RWPE2 (cell line): ENCODE data around the gene MT1F.

Experiments used
- ATAC-seq: fragments of 200-7000 bp; cut with Tn5 transposase; 3 replicates; pipeline ENCODE4 v1.9.1; 2021; ENCODE audit warnings: low read depth
- DNase-seq: peaks from one replicate; pipeline ENCODE4 v3.0.0-alpha.2; 2020; ENCODE audit warnings: low spot score
- H3K27ac ChIP-seq: fragments of 450-650 bp; 2 replicates; pipeline ENCODE4 v1.5.1; 2017; ENCODE audit warnings: mild to moderate bottlenecking; ENCODE audit not compliant: poor library complexity, severe bottlenecking
- H3K27me3 ChIP-seq: fragments of 250-450 bp; sonication (Bioruptor Pico); 2 replicates; pipeline ENCODE4 v1.5.1; 2021; ENCODE audit warnings: mild to moderate bottlenecking, moderate library complexity; ENCODE audit not compliant: insufficient read depth, poor library complexity, severe bottlenecking
- H3K36me3 ChIP-seq: fragments of 250-450 bp; sonication (Bioruptor Pico); 2 replicates; pipeline ENCODE4 v1.5.1; 2020; ENCODE audit warnings: low read depth, mild to moderate bottlenecking, moderate library complexity
- H3K4me1 ChIP-seq: fragments of 250-450 bp; sonication (Bioruptor Pico); 2 replicates; pipeline ENCODE4 v1.5.1; 2021; ENCODE audit warnings: mild to moderate bottlenecking, moderate library complexity; ENCODE audit not compliant: insufficient read depth, poor library complexity, severe bottlenecking
- H3K4me3 ChIP-seq: fragments of 250-450 bp; sonication (Bioruptor Pico); 2 replicates; pipeline ENCODE4 v1.5.1; 2021; ENCODE audit warnings: mild to moderate bottlenecking, moderate library complexity; ENCODE audit not compliant: severe bottlenecking
- H3K9me3 ChIP-seq: fragments of 250-450 bp; sonication (Bioruptor Pico); 2 replicates; pipeline ENCODE4 v1.5.1; 2021; ENCODE audit warnings: mild to moderate bottlenecking, moderate library complexity; ENCODE audit not compliant: severe bottlenecking
- CTCF ChIP-seq: fragments of 450-650 bp; IDR thresholded peaks from one replicate; pipeline ENCODE4 v1.5.1; 2017; ENCODE audit warnings: mild to moderate bottlenecking, moderate library complexity; ENCODE audit not compliant: poor library complexity, severe bottlenecking

Gene MT1F

DNA sequence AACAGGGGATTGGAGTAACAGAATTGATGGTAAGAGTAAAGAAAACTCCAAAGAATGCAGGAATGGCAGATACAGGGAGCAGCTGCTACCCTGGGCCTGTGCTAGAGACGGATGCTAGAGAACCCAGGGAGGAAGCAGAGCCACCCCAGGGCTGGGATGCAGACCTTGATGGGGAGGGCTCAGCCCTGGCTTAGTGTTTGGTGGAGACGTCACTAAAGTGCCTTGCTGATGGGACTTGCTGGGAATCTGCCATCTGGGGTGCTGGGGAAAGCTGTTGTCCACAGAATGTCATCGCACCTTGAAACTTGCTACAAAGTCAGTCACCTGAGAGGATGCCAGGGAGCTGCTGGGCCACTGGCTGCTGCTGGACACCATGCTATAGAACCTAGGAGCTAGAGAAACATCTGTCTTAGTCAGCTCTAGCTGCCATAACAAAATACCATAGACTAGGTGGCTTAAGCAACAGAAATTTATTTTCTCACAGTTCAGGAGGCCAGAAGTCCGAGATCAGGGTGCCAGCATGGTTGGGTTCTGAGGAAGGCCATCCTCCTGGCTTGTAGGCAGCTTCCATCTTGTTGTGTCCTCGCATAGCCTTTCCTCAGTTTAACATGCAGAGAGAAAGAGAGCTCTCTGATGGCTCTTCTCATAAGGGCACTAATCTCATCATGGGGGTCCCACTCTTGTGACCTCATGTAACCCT, 39.8 kb downstream of the MT1F start:
- no peak for DNase-seq
- TF ChIP-seq CTCF: no peak
- peaks cover 10% of the 10 kb centered on the region for H3K4me1 ChIP-seq
- no peak overlapping the region for H3K27ac ChIP-seq
- no peaks in the 10 kb centered on the region for H3K36me3 ChIP-seq
- no peaks in the 10 kb centered on the region for H3K27me3 ChIP-seq
- H3K4me3 ChIP-seq: no peak overlapping the region
- no peaks in the 10 kb centered on the region for H3K9me3 ChIP-seq
- ATAC-seq: no peak

DNA sequence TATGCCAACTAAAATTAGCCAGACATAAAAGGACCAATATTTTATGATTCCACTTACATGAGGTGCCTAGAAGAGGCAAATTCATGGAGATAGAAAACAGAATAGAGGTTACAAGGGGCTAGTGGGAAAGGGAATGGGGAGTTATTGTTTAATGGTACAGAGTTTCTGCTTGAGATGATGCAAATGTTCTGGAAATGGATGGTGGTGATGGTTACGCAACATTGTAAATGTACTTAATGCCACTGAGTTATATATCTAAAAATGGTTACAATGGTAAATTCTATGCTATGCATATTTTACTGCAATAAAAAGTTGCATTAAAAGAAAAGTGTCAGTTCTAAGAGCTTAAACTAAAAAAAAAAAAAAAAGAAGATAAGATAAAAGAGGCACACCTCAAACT, 42.4 kb downstream of the MT1F start:
- H3K4me3 ChIP-seq: no peak overlapping the region
- no peaks in the 10 kb centered on the region for H3K27me3 ChIP-seq
- H3K36me3 ChIP-seq: no peaks in the 10 kb centered on the region
- peaks cover 8% of the 10 kb centered on the region for H3K4me1 ChIP-seq
- TF ChIP-seq CTCF: no peak
- DNase-seq: no peak
- no peaks in the 10 kb centered on the region for H3K9me3 ChIP-seq
- ATAC-seq: no peak
- peak overlapping the region; percentile 3 for H3K27ac ChIP-seq

DNA sequence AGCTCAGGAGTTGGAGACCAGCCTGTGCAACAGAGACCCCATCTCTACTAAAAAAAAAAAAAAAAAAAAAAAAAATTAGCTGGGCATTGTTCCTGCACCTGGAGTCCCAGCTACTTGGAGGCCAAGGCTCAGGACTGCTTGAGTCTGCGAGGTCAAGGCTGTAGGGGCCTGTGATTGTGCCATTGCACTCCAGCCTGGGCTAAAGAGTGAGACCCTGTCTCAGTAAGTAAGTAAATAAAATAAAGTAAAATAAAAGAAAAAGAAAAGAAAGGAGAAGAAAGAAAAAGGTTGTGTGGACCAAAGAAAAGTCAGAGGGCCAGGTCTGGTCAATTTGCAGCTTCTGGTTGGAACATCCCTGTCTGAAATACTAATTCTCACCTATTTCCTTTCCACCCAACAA, 42.9 kb downstream of the MT1F start:
- ATAC-seq (no peak), DNase-seq (no peak)
- Histone ChIP-seq H3K4me1 (peaks cover 8% of the 10 kb centered on the region), H3K27me3 (no peaks in the 10 kb centered on the region), H3K9me3 (no peaks in the 10 kb centered on the region), H3K27ac (peak overlapping the region; percentile 3), H3K4me3 (no peak overlapping the region), H3K36me3 (no peaks in the 10 kb centered on the region)
- TF ChIP-seq CTCF: no peak

- Histone ChIP-seq H3K27me3 (no peaks in the 10 kb centered on the region), H3K27ac (peak overlapping the region; percentile 15)
- no peak for TF ChIP-seq CTCF
Observed at GRCh38 chr16:56701534-56701933, 43.8 kb downstream of the MT1F start.

GRCh38 chr16:56702836-56703235, 45.1 kb downstream of the MT1F start:
- Histone ChIP-seq H3K36me3 (no peaks in the 10 kb centered on the region), H3K9me3 (no peaks in the 10 kb centered on the region), H3K27me3 (no peaks in the 10 kb centered on the region), H3K4me3 (no peak overlapping the region), H3K27ac (no peak overlapping the region), H3K4me1 (peaks cover 8% of the 10 kb centered on the region)
- ATAC-seq (no peak), DNase-seq (no peak)
- TF ChIP-seq CTCF: no peak

More at GRCh38 chr16:56701534-56701933, 43.8 kb downstream of the MT1F start:
- ATAC-seq (no peak), DNase-seq (no peak)
- no peaks in the 10 kb centered on the region for H3K9me3 ChIP-seq
- no peaks in the 10 kb centered on the region for H3K36me3 ChIP-seq
- no peak overlapping the region for H3K4me3 ChIP-seq
- H3K4me1 ChIP-seq: peaks cover 8% of the 10 kb centered on the region
